SK-N-SH treated with all-trans-retinoic acid at 6 μM for 48 hours (cell line): ENCODE data around the gene COL6A1.
"Not testable (repeated sequence)": the region's sequence is repeated elsewhere in the genome, so short reads cannot be mapped to it uniquely, and the experiment has no call there.

ENCODE experiments used
- ATAC-seq: fragments of 200-7000 bp; cut with Tn5 transposase; 3 replicates; pipeline ENCODE4 v1.9.1; 2020; ENCODE audit warnings: mild to moderate bottlenecking, moderate library complexity
- ARNTL ChIP-seq: fragments of 450-650 bp; formaldehyde crosslinking; IDR thresholded peaks from 2 replicates; pipeline ENCODE4 v1.5.0; 2020; ENCODE audit warnings: low read depth, mild to moderate bottlenecking, moderate library complexity, borderline replicate concordance
- CSDC2 ChIP-seq: fragments of 250-450 bp; sonication (Bioruptor Pico); IDR thresholded peaks from 2 replicates; pipeline ENCODE4 v1.5.0; 2020; ENCODE audit warnings: mild to moderate bottlenecking, moderate library complexity
- CSRNP3 ChIP-seq: fragments of 250-450 bp; sonication (Bioruptor Pico); IDR thresholded peaks from 2 replicates; pipeline ENCODE4 v1.5.1; 2021; ENCODE audit warnings: mild to moderate bottlenecking, moderate library complexity
- ISL1 ChIP-seq: fragments of 250-450 bp; sonication (Bioruptor Pico); IDR thresholded peaks from 2 replicates; pipeline ENCODE4 v2.1.2; 2022; ENCODE audit warnings: mild to moderate bottlenecking, moderate library complexity
- OSR1 ChIP-seq: fragments of 250-450 bp; sonication (Bioruptor Pico); IDR thresholded peaks from 2 replicates; pipeline ENCODE4 v1.8.0; 2022; ENCODE audit warnings: moderate library complexity, mild to moderate bottlenecking, inconsistent platforms
- POU6F1 ChIP-seq: fragments of 250-450 bp; sonication (Bioruptor Pico); IDR thresholded peaks from 2 replicates; pipeline ENCODE4 v1.8.0; 2021; ENCODE audit warnings: low read depth, mild to moderate bottlenecking, moderate library complexity, borderline replicate concordance
- PPARA ChIP-seq: fragments of 250-450 bp; sonication (Bioruptor Pico); IDR thresholded peaks from 2 replicates; pipeline ENCODE4 v1.5.0; 2020; ENCODE audit warnings: mild to moderate bottlenecking, borderline replicate concordance
- RARB ChIP-seq: fragments of 250-450 bp; sonication (Bioruptor Pico); IDR thresholded peaks from 2 replicates; pipeline ENCODE4 v1.8.0; 2021; ENCODE audit warnings: mild to moderate bottlenecking, moderate library complexity
- TCF4 ChIP-seq: fragments of 250-450 bp; sonication (Bioruptor Pico); IDR thresholded peaks from 2 replicates; pipeline ENCODE4 v1.8.0; 2021; ENCODE audit warnings: mild to moderate bottlenecking, moderate library complexity, borderline replicate concordance
- TOX ChIP-seq: fragments of 250-450 bp; sonication (Bioruptor Pico); IDR thresholded peaks from 2 replicates; pipeline ENCODE4 v1.8.0; 2021; ENCODE audit warnings: mild to moderate bottlenecking, moderate library complexity, borderline replicate concordance
- TSHZ2 ChIP-seq: fragments of 250-450 bp; sonication (Bioruptor Pico); IDR thresholded peaks from 2 replicates; pipeline ENCODE4 v1.5.0; 2020; ENCODE audit warnings: mild to moderate bottlenecking, moderate library complexity
- ZC3H10 ChIP-seq: fragments of 250-450 bp; sonication (Bioruptor Pico); IDR thresholded peaks from 2 replicates; pipeline ENCODE4 v1.5.1; 2021; ENCODE audit warnings: mild to moderate bottlenecking, moderate library complexity
- ZFP3 ChIP-seq: fragments of 250-450 bp; sonication (Bioruptor Pico); IDR thresholded peaks from 2 replicates; pipeline ENCODE4 v1.5.0; 2020; ENCODE audit warnings: mild to moderate bottlenecking, moderate library complexity
- ZFP30 ChIP-seq: fragments of 450-650 bp; formaldehyde crosslinking; IDR thresholded peaks from 2 replicates; pipeline ENCODE4 v1.5.0; 2022; ENCODE audit warnings: mild to moderate bottlenecking, moderate library complexity
- ZNF70 ChIP-seq: fragments of 450-650 bp; formaldehyde crosslinking; IDR thresholded peaks from 2 replicates; pipeline ENCODE4 v1.5.0; 2020; ENCODE audit warnings: mild to moderate bottlenecking, moderate library complexity
- TF ChIP-seq, protein P1 (sequence below): fragments of 250-450 bp; sonication (Bioruptor Pico); IDR thresholded peaks from 2 replicates; pipeline ENCODE4 v1.8.0; 2020; ENCODE audit warnings: mild to moderate bottlenecking, moderate library complexity, borderline replicate concordance

Gene COL6A1

GRCh38 chr21:45975020-45975666 is 6.4 kb upstream of the COL6A1 start:
- ATAC-seq = no peak
- TF ChIP-seq ZFP30 (no peak), RARB (CRISPR knock-in tag) (no peak), CSRNP3 (no peak)

DNA sequence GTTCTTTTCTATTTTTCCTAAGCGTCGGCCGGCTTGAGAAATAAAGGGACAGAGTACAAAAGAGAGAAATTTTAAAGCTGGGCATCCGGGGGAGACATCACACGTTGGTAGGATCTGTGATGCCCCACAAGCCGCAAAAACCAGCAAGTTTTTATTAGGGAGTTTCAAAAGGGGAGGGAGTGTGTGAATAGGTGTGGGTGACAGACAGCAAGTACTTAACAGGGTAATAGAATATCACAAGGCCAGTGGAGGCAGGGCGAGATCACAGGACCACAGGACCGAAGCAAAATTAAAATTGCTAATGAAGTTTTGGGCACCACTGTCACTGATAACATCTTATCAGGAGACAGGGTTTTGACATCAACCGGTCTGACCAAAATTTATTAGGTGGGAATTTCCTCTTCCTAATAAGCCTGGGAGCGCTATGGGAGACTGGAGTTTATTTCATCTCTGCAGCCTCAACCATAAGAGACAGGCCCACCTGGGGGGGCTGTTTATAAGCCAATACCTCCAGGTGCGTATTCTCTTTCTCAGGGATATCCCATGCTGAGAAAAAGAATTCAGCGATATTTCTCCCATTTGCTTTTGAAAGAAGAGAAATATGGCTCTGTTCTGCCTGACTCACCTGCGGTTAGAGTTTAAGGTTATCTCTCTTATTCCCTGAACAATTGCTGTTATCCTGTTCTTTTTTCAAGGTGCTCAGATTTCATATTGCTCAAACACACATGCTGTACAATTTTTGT is 5.7 kb upstream of the COL6A1 start:
- ATAC-seq = not testable (repeated sequence)

- ATAC-seq = no peak
- no peak for TF ChIP-seq PPARA (CRISPR knock-in tag)
- TF ChIP-seq POU6F1 (CRISPR knock-in tag) = no peak
Measured at GRCh38 chr21:45976701-45977311, 4.8 kb upstream of the COL6A1 start.

- no peak for TF ChIP-seq ISL1 (CRISPR knock-in tag)
- no peak for TF ChIP-seq ZC3H10 (CRISPR knock-in tag)
- TF ChIP-seq ARNTL (CRISPR knock-in tag) = no peak
- TF ChIP-seq ZNF70 (CRISPR knock-in tag) = no peak
- no peak for TF ChIP-seq TOX (CRISPR knock-in tag)
- no peak for TF ChIP-seq TCF4 (CRISPR knock-in tag)
- TF ChIP-seq TSHZ2 (CRISPR knock-in tag) = no peak
- no peak for TF ChIP-seq ZFP3 (CRISPR knock-in tag)
- TF ChIP-seq POU6F1 (CRISPR knock-in tag) = no peak
- TF ChIP-seq, protein P1, sequence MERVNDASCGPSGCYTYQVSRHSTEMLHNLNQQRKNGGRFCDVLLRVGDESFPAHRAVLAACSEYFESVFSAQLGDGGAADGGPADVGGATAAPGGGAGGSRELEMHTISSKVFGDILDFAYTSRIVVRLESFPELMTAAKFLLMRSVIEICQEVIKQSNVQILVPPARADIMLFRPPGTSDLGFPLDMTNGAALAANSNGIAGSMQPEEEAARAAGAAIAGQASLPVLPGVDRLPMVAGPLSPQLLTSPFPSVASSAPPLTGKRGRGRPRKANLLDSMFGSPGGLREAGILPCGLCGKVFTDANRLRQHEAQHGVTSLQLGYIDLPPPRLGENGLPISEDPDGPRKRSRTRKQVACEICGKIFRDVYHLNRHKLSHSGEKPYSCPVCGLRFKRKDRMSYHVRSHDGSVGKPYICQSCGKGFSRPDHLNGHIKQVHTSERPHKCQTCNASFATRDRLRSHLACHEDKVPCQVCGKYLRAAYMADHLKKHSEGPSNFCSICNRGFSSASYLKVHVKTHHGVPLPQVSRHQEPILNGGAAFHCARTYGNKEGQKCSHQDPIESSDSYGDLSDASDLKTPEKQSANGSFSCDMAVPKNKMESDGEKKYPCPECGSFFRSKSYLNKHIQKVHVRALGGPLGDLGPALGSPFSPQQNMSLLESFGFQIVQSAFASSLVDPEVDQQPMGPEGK = no peak
- TF ChIP-seq OSR1 = no peak
- TF ChIP-seq CSDC2 = no peak
- no peak for ATAC-seq
Measured at GRCh38 chr21:45977396-45977795, 4.2 kb upstream of the COL6A1 start.
